Keratinocyte (primary cell): Measurements from ENCODE around the gene FOXI1. TPM values are rescaled to one million over a fixed set of nuclear protein-coding genes. Genes with fewer than 3 reads are reported as not detected.

Experiments used
- DNase-seq: peaks from one replicate; pipeline ENCODE4 v3.0.0-alpha.2; 2011; ENCODE audit warnings: low read depth, missing footprints, low spot score
- FAIRE-seq: peaks from 2 replicates; lab custom pipeline; 2011; peaks lifted over from hg19 to GRCh38; lab: Jason Lieb, UNC
- H2AFZ ChIP-seq: 2 replicates; pipeline ENCODE4 v1.6.0; 2012; ENCODE audit warnings: low read length, control low read depth, inconsistent platforms; ENCODE audit not compliant: control insufficient read depth
- H3K27ac ChIP-seq: 2 replicates; pipeline ENCODE4 v1.5.1; 2011; ENCODE audit warnings: low read length; ENCODE audit not compliant: control insufficient read depth, insufficient read depth
- H3K27me3 ChIP-seq: 3 replicates; pipeline ENCODE4 v1.6.0; 2011; ENCODE audit warnings: low read length; ENCODE audit not compliant: control insufficient read depth, insufficient read depth; ENCODE audit errors: extremely low read depth
- H3K36me3 ChIP-seq, 2 experiments: 2 replicates in 1 of 2; 3 replicates in 1 of 2; pipeline ENCODE4 v1.5.1; 2011; ENCODE audit warnings: low read length in 2 of 2, mild to moderate bottlenecking in 1 of 2; ENCODE audit not compliant: control insufficient read depth in 2 of 2, insufficient read depth in 2 of 2; ENCODE audit errors: extremely low read depth in 1 of 2
- H3K4me1 ChIP-seq: 3 replicates; pipeline ENCODE4 v1.5.1; 2011; ENCODE audit warnings: low read length; ENCODE audit not compliant: control insufficient read depth, insufficient read depth; ENCODE audit errors: extremely low read depth
- H3K4me2 ChIP-seq: 3 replicates; pipeline ENCODE4 v1.6.0; 2011; ENCODE audit warnings: low read depth, low read length; ENCODE audit not compliant: control insufficient read depth, insufficient read depth; ENCODE audit errors: extremely low read depth
- H3K4me3 ChIP-seq, 3 experiments: fragments of 200-600 bp in 1 of 3; sonication (generic) in 1 of 3; 2 replicates in 2 of 3; 3 replicates in 1 of 3; pipeline ENCODE4 v1.5.1; 2011 to 2016; ENCODE audit warnings: low read length in 3 of 3, mild to moderate bottlenecking in 3 of 3, control low read depth in 2 of 3, inconsistent platforms in 1 of 3, low read depth in 1 of 3, mixed read lengths in 1 of 3, mixed run types in 1 of 3, moderate library complexity in 1 of 3; ENCODE audit not compliant: control insufficient read depth in 2 of 3, insufficient read depth in 2 of 3; ENCODE audit errors: extremely low read depth in 1 of 3
- H3K79me2 ChIP-seq: 2 replicates; pipeline ENCODE4 v1.6.0; 2012; ENCODE audit warnings: low read length; ENCODE audit not compliant: control insufficient read depth, insufficient read depth
- H3K9ac ChIP-seq: 3 replicates; pipeline ENCODE4 v1.6.0; 2011; ENCODE audit warnings: low read length; ENCODE audit not compliant: control insufficient read depth, insufficient read depth; ENCODE audit errors: extremely low read depth
- H3K9me1 ChIP-seq: 3 replicates; pipeline ENCODE4 v1.6.0; 2011; ENCODE audit warnings: low read length; ENCODE audit not compliant: control insufficient read depth, insufficient read depth; ENCODE audit errors: extremely low read depth
- H3K9me3 ChIP-seq: 2 replicates; pipeline ENCODE4 v1.5.1; 2012; ENCODE audit warnings: low read depth, low read length; ENCODE audit not compliant: control insufficient read depth
- H4K20me1 ChIP-seq: 3 replicates; pipeline ENCODE4 v1.6.0; 2011; ENCODE audit warnings: low read length; ENCODE audit not compliant: control insufficient read depth, insufficient read depth; ENCODE audit errors: extremely low read depth
- CTCF ChIP-seq, 3 experiments: IDR thresholded peaks in 1 of 3; conservative IDR thresholded peaks in 1 of 3; optimal IDR thresholded peaks in 1 of 3; 2 replicates in 2 of 3; 3 replicates in 1 of 3; pipeline versions ENCODE3 to v1.5.1; 2011; ENCODE audit warnings: low read length in 3 of 3, mild to moderate bottlenecking in 3 of 3, moderate library complexity in 2 of 3, control low read depth in 1 of 3, inconsistent platforms in 1 of 3; ENCODE audit not compliant: insufficient read depth in 2 of 3; ENCODE audit errors: extremely low read depth in 1 of 3
- EZH2 ChIP-seq: IDR thresholded peaks from one replicate; pipeline ENCODE4 v1.6.1; 2012; ENCODE audit warnings: inconsistent platforms, mild to moderate bottlenecking, low read length, moderate library complexity
- dilution Hi-C: fragments of 300-500 bp; cut with MboI; formaldehyde crosslinking; loops from one replicate; pipeline ENCODE4 v1.7.0; 2020; ENCODE audit warnings: low sequenced_read_pairs; ENCODE audit not compliant: extremely low pct_ligation_motif_present
- polyA plus RNA-seq, 5 experiments: library from polyadenylated mRNA; depleted of rRNA in 3 of 5; stranded (reverse) in 3 of 5; stranded (forward) in 1 of 5; unstranded in 1 of 5; fragments of >200 nt; gene quantifications; 1 replicate in 1 of 5; 2 replicates in 3 of 5; 3 replicates in 1 of 5; pipeline versions ENCODE4 v1.2.1 to v1.2.3, GENCODE V29; 2011 to 2012; ENCODE audit warnings: missing spikeins in 2 of 5, low read depth in 1 of 5, low replicate concordance in 1 of 5

The FOXI1 gene
- polyA plus RNA-seq, 1 donor (not counting 4 experiments of a cell fraction or from before 2014, with no cell fraction given) = not detected

GRCh38 chr5:170131235-170131634, 25.5 kb downstream of the FOXI1 start:
- TF ChIP-seq EZH2 = no peak
- no peak for TF ChIP-seq CTCF (optimal IDR thresholded peaks at IDR 0.05 in 1 of 3, IDR thresholded peaks at IDR 0.05 in 1 of 3, conservative IDR thresholded peaks at IDR 0.05 in 1 of 3; ENCODE audit: extremely low read depth in 1 of 3, insufficient read depth in 2 of 3, low read length in 3 of 3)
- Histone ChIP-seq H4K20me1 (no peaks in the 10 kb centered on the region), H3K4me2 (no peak overlapping the region), H3K9me3 (no peaks in the 10 kb centered on the region), H3K27me3 (no peaks in the 10 kb centered on the region), H3K9me1 (no peaks in the 10 kb centered on the region), H3K4me3 (no peak overlapping the region), H3K79me2 (no peaks in the 10 kb centered on the region), H3K4me1 (no peaks in the 10 kb centered on the region), H3K27ac (no peak overlapping the region), H2AFZ (no peak overlapping the region), H3K9ac (no peak overlapping the region), H3K36me3 (no peaks in the 10 kb centered on the region)
- DNase-seq (no peak), FAIRE-seq (no peak)
- dilution Hi-C loops = no loop called here

GRCh38 chr5:170132269-170132975, 26.7 kb downstream of the FOXI1 start:
- dilution Hi-C loops = no loop called here
- Histone ChIP-seq H3K9ac (no peak overlapping the region), H3K27ac (no peak overlapping the region), H3K4me3 (no peak overlapping the region), H3K27me3 (no peaks in the 10 kb centered on the region), H2AFZ (no peak overlapping the region), H3K4me2 (no peak overlapping the region), H4K20me1 (no peaks in the 10 kb centered on the region), H3K4me1 (no peaks in the 10 kb centered on the region), H3K36me3 (no peaks in the 10 kb centered on the region), H3K79me2 (no peaks in the 10 kb centered on the region), H3K9me3 (no peaks in the 10 kb centered on the region), H3K9me1 (no peaks in the 10 kb centered on the region)
- no peak for FAIRE-seq
- TF ChIP-seq EZH2 (no peak), CTCF (optimal IDR thresholded peaks at IDR 0.05 in 1 of 3, IDR thresholded peaks at IDR 0.05 in 1 of 3, conservative IDR thresholded peaks at IDR 0.05 in 1 of 3; ENCODE audit: extremely low read depth in 1 of 3, insufficient read depth in 2 of 3, low read length in 3 of 3) (no peak)
- DNase-seq = no peak
